RCC 7860 (cell line): ENCODE results near the gene IL21R.
"Not testable (repeated sequence)": the region's sequence is repeated elsewhere in the genome, so short reads cannot be mapped to it uniquely, and the experiment has no call there.

Experiments
- DNase-seq: peaks from one replicate; pipeline ENCODE4 v3.0.0-alpha.2; 2015; ENCODE audit warnings: low spot score
- FAIRE-seq: peaks from 2 replicates; lab custom pipeline; 2012; peaks lifted over from hg19 to GRCh38; lab: Jason Lieb, UNC

IL21R gene

GRCh38 chr16:27425961-27426360, 24.0 kb downstream of the IL21R start:
- DNase-seq (no peak), FAIRE-seq (no peak)

DNA sequence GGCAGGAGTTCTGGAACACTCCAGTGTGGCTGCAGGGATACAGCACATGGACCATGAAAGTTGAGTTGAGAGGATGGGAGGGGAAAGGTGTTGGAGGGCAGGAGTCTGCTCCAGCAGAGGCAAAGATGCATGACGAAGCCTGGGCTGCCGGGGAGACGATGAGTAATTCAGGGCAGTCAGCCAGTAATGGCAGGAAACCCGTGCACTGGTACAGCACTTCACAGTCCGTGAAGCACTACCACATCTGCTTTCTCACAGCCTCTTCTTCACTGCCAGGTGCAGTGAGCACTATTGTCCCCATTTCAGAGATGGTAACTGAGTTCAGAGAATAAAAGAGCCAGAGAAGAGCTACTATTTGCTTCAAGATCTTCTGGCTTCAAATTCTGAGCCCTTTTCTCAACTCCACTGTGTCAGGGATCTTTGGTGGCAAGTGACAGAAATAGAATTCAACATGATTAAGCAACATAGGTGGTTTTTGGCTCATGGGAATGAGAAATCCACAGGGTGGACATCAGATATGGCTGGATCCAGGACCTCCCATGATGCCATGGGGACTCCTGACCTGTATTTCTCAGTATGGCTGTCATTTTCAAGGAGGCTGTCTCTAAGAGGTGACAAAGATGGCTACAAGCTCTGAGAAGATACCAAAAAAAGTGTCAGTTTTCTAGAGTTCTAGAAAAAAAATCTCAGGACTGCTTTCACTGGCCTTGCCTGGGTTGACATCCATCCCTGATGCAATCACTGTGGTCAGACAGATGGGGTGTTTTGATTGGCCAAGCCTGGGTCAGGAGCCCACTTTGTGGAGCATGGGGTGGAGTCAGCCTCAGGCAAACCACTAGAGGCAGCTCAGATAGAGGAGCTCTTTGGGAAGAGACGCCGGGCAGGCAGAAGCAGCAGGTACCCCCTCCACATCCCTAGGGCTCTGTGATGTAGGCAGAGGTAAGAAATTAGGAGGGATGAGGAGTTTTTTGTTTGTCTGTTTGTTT, 24.7 kb downstream of the IL21R start:
- DNase-seq (peak; percentile 91), FAIRE-seq (peak; percentile 94)

DNA sequence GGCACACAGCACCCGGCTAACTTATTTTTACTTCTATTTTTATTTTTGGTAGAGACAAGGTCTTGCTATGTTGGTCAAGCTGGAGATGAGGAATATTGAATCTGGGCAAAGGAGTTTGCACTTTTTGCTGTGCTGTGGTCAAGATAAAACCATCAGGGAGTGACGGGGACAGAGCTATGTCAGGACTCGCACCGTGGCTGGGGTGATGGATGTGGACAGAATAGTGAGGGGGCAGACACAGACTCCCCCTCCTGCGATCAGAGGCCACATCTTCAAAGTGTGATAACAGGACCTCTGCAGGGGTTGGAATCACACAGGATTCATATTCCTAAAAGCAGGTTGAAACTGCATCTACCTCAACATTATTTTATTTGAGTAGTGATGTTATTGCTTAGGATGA, 25.6 kb downstream of the IL21R start:
- FAIRE-seq (no peak), DNase-seq (no peak)

DNA sequence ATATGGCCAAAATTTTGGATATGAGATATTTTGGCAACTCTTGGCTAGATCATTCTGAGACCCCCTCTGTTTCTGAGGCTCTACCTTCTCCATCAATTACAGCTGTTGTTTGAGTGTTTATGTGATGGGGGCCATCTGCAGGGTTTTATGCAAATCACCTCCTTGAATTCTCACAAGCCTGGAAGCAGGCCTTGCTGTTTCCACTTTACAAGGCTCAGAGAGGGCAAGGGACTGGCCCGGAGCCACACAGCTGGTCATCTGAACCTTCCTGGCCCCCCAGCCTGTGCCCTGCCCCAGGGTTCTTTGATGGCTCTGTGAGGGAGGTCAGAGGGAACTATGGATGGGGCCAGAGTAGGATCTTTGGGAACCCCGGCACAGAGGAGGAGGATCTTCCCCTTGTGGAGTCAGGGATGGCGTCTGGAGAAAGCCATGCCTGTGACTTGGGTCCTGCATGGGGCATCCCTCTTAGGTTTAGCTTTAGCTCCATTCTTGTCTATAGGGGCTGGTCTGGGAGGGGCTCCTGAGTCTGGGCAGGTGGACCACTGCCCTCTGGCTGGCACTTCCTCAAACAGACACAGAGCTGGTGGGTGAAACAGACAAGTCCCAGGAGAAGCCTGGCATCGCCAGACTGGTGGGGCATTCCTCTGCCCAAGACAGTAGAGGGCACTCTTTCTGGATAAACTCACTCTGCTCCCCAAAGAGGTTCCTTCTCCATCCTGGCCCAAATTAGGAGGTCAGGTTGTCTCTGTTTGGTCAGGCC, 26.2 kb downstream of the IL21R start:
- no peak for DNase-seq
- no peak for FAIRE-seq

DNA sequence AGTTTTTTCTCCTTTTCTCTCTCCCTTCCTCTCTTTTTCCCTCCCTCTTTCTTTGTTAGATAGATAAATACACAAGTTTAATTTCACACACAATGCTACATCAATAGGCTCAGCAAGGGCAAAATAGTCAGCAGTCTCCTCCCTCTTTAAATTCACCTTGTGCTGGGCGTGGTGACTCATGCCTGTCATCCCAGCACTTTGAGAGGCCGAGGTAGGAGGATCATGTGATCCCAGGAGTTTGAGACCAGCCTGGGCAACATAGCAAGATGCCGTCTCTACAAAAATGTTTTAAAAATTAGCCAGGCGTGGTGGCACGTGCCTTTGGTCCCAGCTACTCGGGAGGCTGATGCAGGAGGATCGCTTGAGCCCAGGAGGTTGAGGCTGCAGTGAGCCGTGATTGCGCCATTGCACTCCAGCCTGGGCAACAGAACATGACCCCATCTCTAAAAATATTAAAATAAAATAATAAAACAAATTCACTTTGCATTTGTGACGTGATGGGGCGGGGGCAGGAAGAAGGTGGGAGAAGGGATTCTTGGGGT, 27.4 kb downstream of the IL21R start:
- FAIRE-seq = no peak

GRCh38 chr16:27429981-27430441, 28.0 kb downstream of the IL21R start:
- DNase-seq = no peak
- no peak for FAIRE-seq

More for the DNA sequence above, 27.4 kb downstream of the IL21R start:
- no peak for DNase-seq

- FAIRE-seq = no peak
Measured at GRCh38 chr16:27430512-27430911, 28.5 kb downstream of the IL21R start.

DNA sequence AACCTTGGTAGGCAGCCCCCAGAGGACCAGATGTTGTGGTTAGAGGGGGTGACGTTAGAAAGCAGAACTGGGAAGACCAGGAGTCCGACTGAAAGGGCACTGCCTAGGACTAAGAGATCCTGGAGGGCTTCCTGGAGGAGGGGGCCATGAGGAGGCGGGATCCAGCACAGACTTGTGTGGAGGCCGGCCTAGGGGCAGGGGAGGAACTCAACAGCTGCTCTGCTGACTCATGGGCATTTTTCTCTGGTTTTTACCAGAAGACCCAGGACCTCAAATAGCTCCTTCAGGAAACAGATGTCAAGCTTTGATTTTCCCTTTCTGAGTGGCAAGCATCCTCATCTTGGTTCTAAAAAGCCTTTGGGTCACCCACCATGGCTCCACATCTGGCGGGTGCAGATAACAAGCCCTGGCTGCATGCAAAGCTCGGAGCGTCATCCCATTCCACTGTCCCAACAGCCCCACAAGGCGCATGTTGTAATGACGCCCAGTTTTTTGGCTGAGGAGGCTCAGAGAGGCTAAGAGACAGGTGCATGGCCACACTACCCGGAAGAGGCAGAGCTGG, 29.0 kb downstream of the IL21R start:
- FAIRE-seq (no peak), DNase-seq (no peak)

More at GRCh38 chr16:27430512-27430911, 28.5 kb downstream of the IL21R start:
- no peak for DNase-seq

DNA sequence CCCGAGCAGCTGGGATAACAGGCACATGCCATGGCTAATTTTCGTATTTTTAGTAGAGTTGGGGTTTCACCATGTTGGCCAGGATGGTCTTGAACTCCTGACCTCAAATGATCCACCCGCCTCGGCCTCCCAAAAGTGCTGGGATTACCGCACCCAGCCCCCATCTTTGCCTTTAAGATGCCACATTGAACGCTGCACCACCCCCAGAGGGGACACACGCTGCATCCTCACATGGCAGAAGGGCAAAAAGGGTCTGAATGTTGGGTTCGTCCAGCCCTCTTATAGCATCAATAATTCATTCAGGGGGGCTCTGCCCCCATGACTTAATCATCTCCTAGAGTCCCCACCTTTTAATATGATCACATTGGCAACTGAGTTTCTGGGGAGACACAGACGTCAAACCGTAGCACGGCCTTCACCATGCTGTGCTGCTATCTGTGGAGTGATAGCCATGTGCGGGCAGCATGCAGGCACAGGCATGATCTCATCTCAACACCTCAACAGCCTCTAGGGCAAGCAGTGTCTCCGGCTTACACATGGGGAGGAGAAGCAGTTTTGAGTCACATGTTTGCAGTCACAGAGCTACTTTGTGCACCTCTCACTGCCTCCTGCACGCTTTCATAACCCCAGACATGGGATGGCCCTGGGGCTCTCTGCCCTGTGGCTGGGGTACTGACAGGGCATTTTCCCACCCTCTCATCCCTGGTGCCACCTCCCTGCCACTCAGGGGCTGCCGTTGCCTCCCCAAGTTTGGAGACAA, 30.0 kb downstream of the IL21R start:
- FAIRE-seq (no peak), DNase-seq (peak; percentile 30)

DNA sequence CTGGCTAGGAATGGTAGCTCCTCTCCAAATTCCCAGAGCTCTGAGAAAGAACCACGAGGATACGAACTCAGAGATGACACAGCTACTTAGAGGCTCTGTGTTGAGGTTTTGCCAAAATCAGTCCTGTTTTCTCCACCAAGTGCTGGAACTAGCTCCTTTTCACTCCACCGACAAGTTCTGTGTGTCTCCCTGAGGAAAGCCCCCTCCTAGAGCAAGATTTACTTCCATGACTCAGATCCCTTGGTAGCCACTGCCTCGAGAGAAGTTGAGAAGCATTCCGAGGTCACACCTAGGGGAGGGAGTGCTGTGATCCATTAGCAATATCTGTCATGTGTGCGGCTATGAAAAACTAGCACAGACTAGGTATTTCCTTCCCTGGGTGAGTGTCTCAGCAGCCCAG, 30.6 kb downstream of the IL21R start:
- FAIRE-seq = peak; percentile 65
- DNase-seq = peak; percentile 68

DNA sequence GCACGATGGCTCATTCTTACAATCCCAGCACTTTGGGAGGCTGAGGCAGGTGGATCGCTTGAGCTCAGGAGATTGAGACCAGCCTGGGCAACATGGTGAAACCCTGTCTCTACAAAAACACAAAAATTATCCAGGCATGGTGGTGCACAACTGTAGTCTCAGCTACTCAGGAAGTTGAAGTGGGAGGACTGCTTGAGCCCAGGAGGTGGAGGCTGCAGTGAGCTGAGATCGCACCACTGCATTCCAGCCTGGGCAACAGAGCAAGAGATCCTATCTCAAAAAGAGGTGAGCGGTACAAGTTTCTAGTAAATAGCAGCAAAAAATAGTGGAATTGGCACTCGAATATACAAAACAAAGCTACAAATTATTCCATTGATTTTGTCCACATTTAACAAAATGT, 31.2 kb downstream of the IL21R start:
- not testable (repeated sequence) for FAIRE-seq

DNA sequence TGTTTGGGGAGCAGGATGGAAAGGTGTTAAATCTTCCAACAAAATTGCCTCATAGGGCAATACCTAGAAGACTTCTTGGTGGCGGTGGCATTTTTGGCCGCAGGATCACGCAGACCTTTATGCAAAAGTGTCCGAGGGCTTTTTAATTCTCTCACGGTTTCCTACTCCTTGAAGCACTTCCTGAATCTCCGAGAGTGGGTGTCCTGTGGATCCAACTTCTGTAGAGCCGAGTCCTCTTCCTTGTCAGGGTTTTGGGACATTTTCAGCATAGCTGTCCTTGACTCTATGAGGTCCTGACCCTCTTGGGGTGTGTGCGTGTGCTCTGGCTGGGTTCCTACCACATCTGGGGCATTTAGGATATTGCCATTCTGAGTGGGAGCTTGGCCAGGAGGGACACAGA, 31.7 kb downstream of the IL21R start:
- DNase-seq = no peak
- FAIRE-seq = no peak

More for the DNA sequence above, 31.2 kb downstream of the IL21R start:
- not testable (repeated sequence) for DNase-seq

DNA sequence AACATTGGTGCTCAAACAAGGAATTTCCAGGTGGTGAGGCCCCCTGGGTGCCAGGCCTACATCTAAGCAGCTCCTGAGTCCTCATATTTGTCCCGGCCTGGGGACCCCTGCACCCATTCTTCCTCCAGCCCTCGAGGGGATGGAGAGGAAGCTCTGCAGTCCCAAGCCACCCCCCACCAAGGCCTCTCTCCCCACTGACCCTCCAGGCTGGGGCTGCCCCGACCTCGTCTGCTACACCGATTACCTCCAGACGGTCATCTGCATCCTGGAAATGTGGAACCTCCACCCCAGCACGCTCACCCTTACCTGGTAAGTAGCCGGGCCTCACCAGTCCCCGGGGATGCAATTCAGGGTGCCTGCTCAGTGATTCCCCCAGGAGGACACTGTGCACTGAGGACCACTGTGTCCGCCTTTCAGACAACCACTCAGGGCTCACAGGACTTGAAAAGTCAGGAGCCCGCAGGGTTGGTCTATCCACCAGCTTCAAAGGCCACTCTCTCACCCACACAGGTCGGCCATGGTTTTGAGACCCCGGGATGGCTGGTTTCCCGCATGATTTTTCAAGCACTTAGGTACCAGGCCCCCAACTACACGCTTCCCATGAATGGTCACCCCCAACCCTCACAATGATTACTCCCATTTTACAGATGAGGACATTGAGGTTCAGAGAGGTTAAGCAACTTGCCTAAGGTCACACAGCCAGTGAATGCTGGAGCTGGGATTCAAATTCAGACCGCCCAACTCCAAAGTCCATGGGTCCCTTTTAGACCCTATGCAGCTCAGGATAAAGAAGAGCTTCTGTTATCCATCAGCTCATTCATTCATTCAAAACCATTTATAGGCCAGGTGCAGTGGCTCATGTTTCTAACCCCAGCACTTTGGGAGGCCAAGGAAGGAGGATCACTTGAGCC, 32.4 kb downstream of the IL21R start:
- DNase-seq (no peak), FAIRE-seq (no peak)

DNA sequence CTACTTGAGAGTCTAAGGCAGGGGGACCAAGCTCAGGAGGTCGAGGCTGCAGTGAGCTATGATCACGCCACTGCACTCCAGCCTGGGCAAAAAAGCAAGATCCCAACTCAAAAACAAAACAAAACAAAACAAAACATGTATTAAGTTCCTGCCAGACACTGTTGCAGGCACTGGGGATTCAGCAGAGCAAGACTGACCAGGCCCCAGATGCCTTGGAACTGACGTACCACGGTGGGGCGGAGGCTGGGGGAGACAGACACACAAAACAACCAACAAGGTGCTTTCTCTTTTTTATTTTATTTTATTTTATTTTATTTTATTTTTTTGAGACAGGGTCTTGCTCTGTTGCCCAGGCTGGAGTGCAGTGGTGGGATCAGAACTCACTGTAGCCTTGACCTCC, 33.2 kb downstream of the IL21R start:
- not testable (repeated sequence) for FAIRE-seq, DNase-seq

DNA sequence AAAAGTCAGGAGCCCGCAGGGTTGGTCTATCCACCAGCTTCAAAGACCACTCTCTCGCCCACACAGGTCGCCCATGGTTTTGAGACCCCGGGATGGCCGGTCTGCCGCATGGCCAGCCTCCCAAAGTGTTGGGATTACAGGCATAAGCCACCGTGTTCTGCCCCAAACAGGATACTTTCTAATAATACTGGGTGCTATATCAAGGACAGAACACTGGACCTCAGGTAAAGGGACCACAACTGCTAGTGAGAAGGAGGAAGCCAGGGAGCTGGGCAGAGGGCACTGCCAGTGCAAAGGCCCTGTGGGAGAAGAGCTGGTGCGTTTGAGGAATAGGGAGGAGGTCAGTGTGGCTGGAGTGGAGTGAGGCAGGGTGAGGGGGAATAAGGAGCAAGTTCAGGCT, 34.1 kb downstream of the IL21R start:
- no peak for FAIRE-seq

DNA sequence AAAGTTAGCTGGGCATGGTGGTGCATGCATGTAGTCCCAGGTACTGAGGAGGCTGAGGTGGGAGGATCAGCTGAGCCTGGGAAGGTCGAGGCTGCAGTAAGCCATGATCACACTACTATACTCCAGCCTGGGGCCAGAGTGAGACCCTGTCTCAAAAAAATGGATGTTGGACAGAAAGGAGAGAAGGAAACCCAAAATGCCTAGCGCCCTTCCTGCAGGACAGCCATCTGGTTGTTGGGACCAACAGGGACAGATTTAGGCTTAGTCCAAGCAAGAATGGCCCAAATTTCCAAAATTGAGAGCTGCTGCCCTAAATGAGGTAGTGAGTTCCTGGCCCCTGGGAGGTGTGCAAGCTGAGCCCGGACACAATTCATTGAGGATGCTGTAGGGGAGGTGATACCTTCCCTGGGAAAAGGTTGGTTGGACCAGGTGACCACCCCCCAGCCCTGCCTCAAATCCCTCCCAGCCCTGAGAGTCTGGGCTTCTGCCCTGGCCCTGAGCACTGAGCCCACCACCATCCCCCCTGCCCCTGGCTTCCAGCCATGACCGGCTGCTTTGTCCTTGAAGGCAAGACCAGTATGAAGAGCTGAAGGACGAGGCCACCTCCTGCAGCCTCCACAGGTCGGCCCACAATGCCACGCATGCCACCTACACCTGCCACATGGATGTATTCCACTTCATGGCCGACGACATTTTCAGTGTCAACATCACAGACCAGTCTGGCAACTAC, 35.1 kb downstream of the IL21R start:
- FAIRE-seq (no peak), DNase-seq (no peak)

More for the DNA sequence above, 34.1 kb downstream of the IL21R start:
- no peak for DNase-seq

DNA sequence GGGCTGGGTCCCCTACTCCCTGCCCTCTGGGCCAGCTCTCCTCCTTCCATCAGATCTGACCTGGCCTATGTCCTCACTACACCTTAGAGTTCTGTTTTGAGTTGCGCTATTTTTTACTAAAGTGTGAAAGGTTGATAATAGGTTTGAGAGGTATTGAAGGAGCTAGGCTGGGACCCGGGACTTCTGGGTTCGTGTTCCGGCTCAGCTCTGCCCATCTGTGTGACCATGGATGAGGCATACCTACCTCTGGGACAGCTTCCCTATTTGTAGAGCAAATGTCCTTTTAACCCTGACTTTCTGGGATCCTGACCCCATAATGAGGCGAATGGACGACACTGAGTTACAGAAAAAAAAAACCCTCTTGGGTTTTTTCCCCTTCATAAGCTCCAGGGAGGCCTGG, 36.0 kb downstream of the IL21R start:
- DNase-seq (no peak), FAIRE-seq (no peak)

DNA sequence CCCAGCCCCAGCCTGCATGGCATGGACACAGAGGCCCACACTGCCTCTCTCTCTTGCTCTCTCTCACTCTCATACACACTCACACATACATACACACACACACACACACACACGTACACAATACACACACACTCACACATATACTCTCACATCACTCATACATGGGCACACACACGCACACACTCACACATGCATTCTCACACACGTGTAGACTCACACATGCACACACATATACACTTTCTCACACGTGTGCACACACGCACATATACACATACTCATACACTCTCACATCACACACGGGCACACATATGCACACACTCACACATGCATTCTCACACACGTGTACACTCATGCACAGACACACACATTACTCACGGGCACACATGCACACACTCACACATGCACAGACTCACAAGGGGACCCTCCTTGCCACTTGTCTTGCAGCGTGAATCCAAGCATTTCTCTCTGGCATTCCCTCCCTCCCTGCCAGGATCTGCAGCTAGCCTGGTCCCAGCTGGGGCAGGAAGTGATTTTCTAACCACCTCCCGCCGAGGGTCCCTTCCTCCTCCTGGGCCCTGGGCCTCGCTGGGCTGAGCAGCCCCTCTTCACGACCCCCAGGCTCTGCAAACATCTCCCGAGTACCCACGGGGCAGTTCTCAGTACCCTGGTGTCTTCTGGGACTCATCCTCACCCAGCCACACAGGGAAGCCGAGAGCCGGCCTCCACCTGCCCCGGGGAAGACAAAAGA, 37.5 kb downstream of the IL21R start:
- DNase-seq (no peak), FAIRE-seq (no peak)
